ENCODE measurements around the gene COL25A1.

Gene COL25A1

GRCh38 chr4:109125084-109125483 is 177.4 kb downstream of the COL25A1 start:
- H3K4me3 ChIP-seq (ENCODE audit: low read depth, low read length): no peak overlapping the region
- no peak for DNase-seq (ENCODE audit: low read depth)
- TF ChIP-seq MAX (IDR thresholded peaks at IDR 0.05; ENCODE audit: low read depth, low read length): no peak
- no peak for TF ChIP-seq POLR2A (IDR thresholded peaks at IDR 0.05; ENCODE audit: extremely low read depth, insufficient read length)

DNA sequence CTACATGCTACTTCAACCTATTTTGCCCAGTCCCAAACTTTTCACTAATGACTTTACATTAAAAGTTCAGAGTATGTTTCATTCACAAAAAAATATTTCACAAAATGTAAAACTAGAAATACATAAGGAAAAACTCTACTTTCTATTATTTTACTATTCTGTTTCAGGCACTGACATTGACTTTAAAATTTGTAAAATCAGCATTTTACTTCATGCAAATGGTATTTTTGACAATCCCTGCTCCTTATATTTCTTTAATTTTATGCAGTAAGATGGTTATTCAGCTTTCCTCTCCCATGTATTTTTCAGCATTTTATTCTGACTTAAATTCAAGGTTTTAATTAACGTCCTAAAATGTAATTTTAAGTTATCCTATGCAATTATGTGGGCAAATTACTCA is 178.5 kb downstream of the COL25A1 start:
- DNase-seq (ENCODE audit: low read depth): no peak
- no peak overlapping the region for H3K4me3 ChIP-seq (ENCODE audit: low read depth, low read length)
- no peak for TF ChIP-seq MAX (IDR thresholded peaks at IDR 0.05; ENCODE audit: low read depth, low read length)
- no peak for TF ChIP-seq CTCF (IDR thresholded peaks at IDR 0.05; ENCODE audit: low read depth, low read length)
- no peak for TF ChIP-seq MYC (IDR thresholded peaks at IDR 0.05; ENCODE audit: low read depth, low read length)
- TF ChIP-seq POLR2A (IDR thresholded peaks at IDR 0.05; ENCODE audit: extremely low read depth, insufficient read length): no peak

DNA sequence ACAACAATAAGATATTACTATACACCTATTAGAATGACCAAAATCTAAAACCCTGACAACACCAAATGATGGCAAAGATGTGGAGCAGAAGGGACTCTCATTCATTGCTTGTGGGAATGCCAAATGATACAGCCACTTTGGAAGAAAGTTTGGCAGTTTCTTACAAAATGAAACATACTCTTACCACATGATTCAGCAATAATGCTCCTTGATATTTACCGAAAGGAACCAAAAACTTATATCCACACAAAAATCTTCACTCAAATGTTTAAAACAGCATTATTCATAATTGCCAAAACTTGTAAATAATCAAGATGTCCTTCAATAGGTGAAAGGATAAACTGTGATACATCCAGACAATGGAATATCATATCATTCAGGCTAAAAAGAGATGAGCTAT is 180.9 kb downstream of the COL25A1 start:
- DNase-seq (ENCODE audit: low read depth): no peak
- TF ChIP-seq CTCF (IDR thresholded peaks at IDR 0.05; ENCODE audit: low read depth, low read length) (no peak), MAX (IDR thresholded peaks at IDR 0.05; ENCODE audit: low read depth, low read length) (no peak), POLR2A (IDR thresholded peaks at IDR 0.05; ENCODE audit: extremely low read depth, insufficient read length) (no peak), MYC (IDR thresholded peaks at IDR 0.05; ENCODE audit: low read depth, low read length) (no peak)
- H3K4me3 ChIP-seq (ENCODE audit: low read depth, low read length): no peak overlapping the region

- TF ChIP-seq POLR2A (IDR thresholded peaks at IDR 0.05; ENCODE audit: extremely low read depth, insufficient read length): no peak
- no peak for TF ChIP-seq CTCF (IDR thresholded peaks at IDR 0.05; ENCODE audit: low read depth, low read length)
- no peak for TF ChIP-seq MYC (IDR thresholded peaks at IDR 0.05; ENCODE audit: low read depth, low read length)
- TF ChIP-seq MAX (IDR thresholded peaks at IDR 0.05; ENCODE audit: low read depth, low read length): no peak
- H3K4me3 ChIP-seq (ENCODE audit: low read depth, low read length): no peak overlapping the region
- DNase-seq (ENCODE audit: low read depth): no peak
Measured at GRCh38 chr4:109119852-109120251, 182.6 kb downstream of the COL25A1 start.

DNA sequence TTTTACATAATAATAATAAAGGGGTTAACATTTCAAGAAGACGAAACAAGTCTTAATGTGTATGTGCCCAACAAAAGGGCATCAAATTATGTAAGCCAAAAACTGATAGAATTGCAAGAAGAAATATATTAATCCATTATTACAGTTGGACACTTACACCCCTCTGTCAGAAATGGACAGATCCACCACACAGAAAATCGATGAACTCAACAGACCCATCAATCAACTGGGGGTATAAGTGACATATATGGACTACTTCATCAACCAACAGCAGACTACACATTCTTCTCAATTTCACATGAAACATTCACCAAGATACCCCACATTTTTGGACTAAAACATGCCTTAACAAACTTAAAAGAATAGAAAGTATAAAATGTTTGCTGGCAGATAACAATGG is 183.8 kb downstream of the COL25A1 start:
- no peak overlapping the region for H3K4me3 ChIP-seq (ENCODE audit: low read depth, low read length)
- DNase-seq (ENCODE audit: low read depth): no peak
- no peak for TF ChIP-seq MYC (IDR thresholded peaks at IDR 0.05; ENCODE audit: low read depth, low read length)
- no peak for TF ChIP-seq MAX (IDR thresholded peaks at IDR 0.05; ENCODE audit: low read depth, low read length)
- TF ChIP-seq CTCF (IDR thresholded peaks at IDR 0.05; ENCODE audit: low read depth, low read length): no peak
- TF ChIP-seq POLR2A (IDR thresholded peaks at IDR 0.05; ENCODE audit: extremely low read depth, insufficient read length): no peak

DNA sequence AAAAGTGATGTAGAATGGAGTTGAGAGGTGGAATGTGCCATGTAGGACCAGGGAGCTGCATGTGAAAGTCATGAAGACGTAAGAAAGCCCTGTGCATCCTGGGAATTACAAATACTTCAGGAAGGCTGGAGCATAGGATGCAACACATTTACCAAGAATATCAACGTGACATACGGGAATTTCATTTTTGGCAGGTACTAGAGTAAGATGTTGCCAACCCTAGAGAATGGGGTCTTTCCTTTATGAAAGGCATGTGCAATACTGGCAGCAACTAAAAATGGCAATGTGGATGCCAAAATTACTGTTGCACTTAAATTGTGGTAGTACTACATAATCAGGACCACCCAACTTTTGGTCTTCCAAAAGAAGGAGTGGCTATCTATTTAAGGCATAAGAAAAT is 188.0 kb downstream of the COL25A1 start:
- no peak for TF ChIP-seq POLR2A (IDR thresholded peaks at IDR 0.05; ENCODE audit: extremely low read depth, insufficient read length)
- no peak for TF ChIP-seq MYC (IDR thresholded peaks at IDR 0.05; ENCODE audit: low read depth, low read length)
- TF ChIP-seq CTCF (IDR thresholded peaks at IDR 0.05; ENCODE audit: low read depth, low read length): no peak
- H3K4me3 ChIP-seq (ENCODE audit: low read depth, low read length): no peak overlapping the region
- DNase-seq (ENCODE audit: low read depth): no peak

Data from NB4 (cell line).